Vagina (tissue), 2 donors: Measurements from ENCODE around the gene NT5C3A.

Experiments
- CTCF ChIP-seq, 3 experiments: fragments of 450-650 bp in 2 of 3; fragments of 200-600 bp in 1 of 3; sonication (generic) in 1 of 3; IDR thresholded peaks; one replicate each; pipeline ENCODE4 v1.5.1; 2017 to 2019; ENCODE audit warnings: antibody characterized with exemption in 3 of 3, mild to moderate bottlenecking in 2 of 3, moderate library complexity in 2 of 3
- POLR2A ChIP-seq, 2 donors: fragments of 450-650 bp; IDR thresholded peaks; one replicate each; pipeline ENCODE4 v1.6.1; 2017; ENCODE audit warnings: antibody characterized with exemption in 2 of 2, mild to moderate bottlenecking in 2 of 2, moderate library complexity in 2 of 2

GRCh38 chr7:33073243-33073642 is 10.7 kb upstream of the NT5C3A start:
- TF ChIP-seq CTCF (IDR thresholded peaks at IDR 0.05) (no peak), POLR2A (IDR thresholded peaks at IDR 0.05) (no peak)
